ENCODE measurements around the gene ZDHHC11B.
"Not testable (repeated sequence)": the region's sequence is repeated elsewhere in the genome, so short reads cannot be mapped to it uniquely, and the experiment has no call there.

ZDHHC11B gene

DNA sequence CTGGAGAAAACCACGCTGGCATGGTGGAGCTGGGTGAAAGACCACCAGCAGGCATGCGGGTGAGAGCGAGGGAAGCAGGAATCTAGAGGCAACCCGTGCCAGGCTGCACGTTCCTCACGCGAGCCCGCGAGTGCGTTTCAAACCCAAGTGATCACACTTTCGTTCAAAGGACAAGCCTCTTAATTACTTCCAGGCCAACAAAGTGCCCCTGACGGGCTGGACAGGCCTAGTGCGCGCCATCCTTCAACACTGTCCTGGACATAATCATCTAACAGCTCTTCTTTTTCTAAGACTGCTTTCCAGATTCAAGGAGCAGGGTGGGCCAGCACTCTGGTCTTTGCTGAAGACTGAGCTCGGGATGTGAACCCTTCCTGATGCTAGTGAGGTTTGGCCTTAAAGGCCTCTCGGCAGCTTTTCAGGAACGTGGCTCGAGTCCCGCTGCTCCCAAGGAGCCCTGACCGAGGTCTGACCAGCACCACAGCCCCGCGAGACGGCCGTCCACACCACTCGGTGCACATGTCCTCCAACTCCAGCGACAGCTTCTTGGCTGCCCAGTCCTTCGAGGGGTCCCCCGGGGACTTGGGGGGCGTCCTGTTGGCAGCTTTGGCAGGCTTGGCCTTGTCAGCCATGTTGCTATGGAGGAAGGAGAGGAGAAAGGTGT is 14.9 kb downstream of the ZDHHC11B start:
- not testable (repeated sequence) for DNase-seq (ENCODE audit: low read depth in 2 of 2)

DNA sequence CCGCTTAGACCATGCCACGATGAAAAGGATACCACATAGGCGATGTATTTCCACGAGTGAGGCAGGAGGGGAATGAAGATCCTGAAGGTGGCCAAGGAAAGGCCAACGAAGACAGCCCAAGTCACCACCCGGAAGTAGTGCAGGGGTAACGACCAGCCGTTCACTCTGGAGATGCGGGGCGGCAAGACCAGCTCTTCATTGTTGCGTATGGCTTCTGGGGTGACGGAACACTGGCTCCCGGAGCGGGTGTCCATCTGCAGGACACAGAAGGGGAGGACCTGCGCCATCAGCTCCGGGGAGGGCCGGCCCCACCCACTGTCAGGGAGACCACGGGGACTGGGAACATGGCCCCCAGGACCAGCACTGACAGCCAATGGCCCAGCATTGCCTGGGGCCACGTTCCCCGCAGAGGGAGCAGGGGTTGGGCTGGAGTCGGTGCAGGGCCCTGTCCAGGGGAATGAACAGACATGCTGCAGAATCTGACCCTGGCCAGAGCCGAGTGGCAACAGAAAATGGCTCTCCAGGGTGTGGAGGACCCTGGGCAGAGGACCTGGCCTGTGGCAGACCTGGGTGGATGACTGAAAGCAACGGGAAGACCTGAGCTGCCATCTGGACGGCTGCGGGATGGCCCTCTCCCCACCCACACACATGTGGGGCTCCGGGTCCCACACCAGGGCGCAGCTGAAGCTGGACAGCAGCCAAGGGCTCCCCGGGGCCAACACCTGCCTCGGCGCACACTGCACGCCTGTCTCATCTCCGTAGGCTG is 17.7 kb downstream of the ZDHHC11B start:
- DNase-seq (ENCODE audit: low read depth in 2 of 2), result no peak

DNA sequence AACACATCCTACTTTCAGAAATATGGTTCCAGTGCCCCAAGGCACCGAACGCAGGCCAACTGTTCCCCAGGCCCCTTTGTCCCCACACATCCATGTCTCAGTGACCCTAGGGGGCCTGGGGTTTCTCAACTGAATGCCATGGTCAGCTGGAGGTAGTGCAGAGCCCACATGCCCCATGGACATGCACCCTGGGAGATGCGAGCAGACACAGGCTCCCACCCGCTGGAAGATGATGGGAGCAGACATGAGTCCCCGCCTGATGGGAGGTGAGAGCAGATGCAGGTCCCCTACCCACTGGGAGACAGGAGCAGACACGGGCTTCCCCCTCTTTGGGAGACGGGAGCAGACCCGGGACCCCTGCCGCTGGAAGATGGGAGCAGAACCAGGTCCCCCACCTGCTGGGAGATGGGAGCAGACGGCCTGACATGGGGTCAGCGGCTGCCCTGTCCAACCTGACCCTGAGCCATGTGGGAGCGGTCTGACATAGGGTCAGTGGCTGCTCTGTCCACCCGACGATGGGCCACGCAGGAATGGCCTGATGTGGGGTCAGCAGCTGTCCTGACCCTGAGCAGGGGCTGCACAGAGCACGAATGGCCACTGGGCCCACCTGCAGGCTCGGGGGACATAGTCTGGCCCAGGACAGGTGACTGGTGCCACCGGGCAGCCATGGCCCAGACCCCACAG is 18.4 kb downstream of the ZDHHC11B start:
- no peak for DNase-seq (ENCODE audit: low read depth in 2 of 2)

DNA sequence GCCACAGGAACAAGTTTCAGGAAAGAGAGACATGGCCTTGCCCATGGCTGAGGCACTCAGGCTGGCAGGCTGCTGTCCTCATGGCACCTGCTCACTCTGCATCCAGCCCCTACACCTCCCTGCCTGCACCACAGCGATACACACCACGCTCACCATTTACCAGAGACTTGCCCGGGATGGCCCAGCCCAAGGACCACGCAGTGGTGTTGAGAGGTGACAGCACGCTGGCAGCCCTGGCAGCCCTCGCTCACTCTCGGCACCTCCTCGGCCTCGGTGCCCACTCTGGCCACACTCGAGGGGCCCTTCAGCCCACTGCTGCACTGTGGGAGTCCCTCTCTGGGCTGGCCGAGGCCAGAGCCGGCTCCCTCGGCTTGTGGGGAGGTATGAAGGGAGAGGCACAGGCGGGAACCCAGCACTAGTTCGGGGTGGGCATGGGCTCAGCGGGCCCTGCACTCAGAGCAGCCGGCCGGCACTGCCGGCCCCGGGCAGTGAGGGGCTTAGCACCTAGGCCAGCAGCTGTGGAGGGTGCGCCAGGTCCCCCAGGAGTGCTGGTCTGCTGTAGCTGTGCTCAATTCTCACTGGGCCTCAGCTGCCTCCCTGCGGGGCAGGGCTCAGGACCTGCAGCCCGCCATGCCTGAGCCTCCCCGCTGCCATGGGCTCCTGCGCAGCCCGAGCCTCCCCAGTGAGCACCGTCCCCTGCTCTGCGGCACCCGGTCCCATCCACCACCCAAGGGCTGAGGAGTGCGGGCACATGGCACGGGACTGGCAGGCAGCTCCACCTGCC is 20.3 kb downstream of the ZDHHC11B start:
- DNase-seq (ENCODE audit: low read depth in 2 of 2), result no peak

DNA sequence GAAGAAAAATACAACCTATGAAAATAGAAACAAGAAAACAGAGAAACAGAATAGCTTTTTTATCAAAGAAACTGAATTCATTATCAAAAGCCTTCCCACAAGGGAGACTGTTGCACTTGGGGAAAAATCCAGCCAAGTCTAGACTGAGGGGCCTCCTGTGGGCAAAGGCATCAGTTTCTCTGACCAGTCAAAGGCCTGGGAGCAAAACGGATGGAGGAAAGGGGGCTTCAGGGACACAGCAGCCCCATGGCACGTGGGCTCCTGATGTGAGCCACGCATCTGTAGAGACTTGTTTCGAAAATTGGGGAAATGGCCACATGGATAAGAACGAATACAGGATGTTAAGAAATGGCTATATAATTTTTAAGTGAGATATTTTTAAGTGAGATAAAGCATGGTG is 21.1 kb downstream of the ZDHHC11B start:
- DNase-seq (ENCODE audit: low read depth in 2 of 2), result no peak

DNA sequence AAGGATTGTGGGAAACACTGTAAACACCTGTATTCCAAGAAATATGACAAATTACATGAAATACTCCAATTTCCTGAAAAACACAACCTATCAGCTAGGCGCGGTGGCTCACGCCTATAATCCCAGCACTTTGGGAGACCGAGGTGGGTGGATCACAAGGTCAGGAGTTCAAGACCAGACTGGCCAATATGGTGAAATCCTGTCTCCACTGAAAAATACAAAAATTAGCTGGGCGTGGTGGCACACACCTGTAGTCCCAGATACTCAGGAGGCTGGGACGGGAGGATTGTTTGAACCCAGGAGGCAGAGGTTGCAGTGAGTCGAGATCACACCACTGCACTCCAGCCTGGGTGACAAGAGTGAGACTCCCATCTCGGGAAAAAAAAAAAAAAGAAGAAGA is 21.5 kb downstream of the ZDHHC11B start:
- not testable (repeated sequence) for DNase-seq (ENCODE audit: low read depth in 2 of 2)

DNA sequence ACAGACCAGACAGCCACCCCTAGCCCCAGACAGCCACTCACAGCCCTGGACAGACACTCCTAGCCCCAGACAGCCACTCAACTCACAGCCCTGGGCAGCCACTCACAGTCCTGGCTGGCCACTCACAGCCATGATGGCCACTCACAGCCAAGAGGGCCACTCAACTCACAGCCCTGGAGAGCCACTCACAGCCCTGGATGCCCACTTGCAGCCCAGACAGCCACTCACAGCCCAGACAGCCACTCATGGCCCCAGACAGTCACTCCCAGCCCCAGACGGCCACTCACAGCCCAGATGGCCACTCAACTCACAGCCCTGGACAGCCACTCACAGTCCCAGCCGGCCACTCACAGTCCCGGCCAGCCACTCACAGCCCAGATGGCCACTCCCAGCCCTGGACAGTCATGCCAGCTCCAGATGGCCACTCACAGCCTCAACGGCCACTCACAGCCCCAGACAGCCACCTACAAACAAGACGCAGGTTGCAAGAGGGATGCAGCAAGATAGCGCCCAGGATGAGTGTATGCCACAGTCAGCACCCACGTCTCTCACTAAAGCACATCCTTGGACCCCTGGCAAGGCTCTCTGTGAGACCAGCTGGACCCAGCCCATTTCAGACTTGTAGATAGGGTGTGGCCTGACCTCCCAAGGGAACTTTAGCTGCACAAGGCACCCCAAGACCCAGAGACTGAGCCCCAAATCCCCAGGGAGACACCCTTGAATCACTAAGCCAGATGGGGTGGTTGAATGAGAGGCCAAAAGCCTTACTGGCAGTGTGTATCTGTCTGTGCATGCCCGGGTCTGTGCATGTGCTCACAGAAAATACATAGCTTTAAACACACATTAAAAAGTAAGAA is 22.4 kb downstream of the ZDHHC11B start:
- no peak for DNase-seq (ENCODE audit: low read depth in 2 of 2)

DNA sequence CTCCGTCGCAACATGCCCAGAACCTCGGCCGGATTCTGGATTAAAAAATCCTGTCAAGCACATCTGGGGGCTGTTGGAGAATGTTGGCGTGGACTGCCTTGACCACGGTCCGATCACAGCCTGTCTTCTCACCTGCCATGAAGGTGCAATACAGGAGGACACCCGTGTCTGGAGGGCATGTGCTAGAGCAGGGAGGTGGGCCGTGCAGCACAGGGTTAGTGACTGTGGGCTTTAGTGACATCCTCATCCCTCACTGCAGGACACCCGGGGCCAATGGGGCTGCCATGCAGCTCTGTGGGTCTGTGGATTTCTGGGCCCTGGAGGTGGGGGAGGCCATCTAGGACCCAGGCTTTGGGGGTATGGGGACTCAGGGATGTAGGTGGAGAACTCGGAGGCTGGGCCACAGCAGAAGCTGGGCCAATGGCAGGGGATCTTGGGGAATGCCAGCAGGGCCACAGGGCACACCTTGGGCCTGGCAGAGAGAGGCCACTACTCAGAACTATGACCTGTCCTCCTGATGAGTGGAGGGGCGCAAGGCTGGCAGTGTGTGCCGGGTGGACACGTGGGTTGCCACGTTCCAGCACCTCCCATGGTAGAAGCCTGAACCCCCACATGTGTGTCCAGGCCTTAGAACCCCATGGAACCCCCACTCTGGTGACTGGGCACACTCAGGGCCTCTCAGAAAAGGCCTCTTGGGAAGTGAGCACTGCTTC is 23.3 kb downstream of the ZDHHC11B start:
- no peak for DNase-seq (ENCODE audit: low read depth in 2 of 2)

DNA sequence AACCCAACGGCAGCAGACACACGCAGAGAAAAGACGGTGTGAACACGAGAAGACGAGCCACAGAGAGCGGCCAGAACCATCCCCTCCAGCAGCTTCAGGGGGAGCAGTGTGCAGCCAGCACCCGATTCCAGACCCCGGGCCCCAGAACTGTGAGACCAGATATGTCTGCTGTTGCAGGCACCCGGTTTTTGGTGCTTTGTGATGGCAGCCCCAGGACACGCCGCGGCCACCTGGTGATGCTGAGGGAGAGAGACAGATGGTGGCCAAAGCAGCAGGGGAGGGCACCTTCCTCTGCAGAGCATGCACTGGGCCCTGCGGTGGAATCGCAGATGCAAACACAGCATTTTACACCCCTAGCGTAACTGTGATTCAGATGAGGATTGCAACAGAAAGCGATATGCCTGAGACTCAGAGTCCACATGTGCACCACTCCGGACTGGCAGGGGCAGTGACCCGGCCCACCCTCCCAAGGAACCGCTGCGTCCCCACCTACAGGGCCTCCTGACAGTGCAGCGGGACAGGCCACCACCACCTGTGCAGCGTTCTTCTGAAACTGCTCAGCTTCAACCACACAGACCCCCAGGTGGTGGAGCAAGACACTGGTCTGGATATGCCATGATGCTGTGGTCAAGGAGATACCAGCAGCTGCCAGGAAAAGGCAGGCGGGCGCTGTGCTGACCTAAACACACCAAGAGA is 24.0 kb downstream of the ZDHHC11B start:
- DNase-seq (ENCODE audit: low read depth in 2 of 2), result no peak

DNA sequence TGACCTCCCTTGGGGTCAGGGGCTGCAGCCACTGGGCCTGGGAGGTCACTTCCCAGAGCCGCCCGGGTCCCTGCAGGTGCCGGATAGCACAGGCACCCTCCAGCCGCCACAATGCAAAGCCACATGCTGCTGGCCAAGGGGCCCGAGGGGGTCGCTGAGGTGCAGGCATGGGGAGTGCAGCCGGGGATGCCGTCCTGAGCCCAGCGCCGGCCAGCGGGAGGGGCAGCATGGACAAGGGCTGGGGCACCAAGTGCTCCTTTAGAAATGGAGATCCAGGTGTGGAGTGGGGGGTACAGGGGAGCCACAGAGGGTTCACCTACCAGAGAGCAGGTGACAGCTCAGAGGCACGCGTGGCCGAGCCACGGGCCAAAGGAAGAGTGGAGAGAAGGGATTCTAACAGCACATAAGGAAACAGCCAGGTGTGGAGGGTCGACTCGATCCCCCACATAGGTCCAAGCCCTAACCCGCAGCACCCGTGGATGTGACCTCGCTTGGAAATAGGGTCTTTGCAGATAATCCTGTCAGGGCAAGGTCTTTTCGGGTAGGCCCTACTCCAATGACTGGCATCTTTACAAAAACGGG is 24.7 kb downstream of the ZDHHC11B start:
- DNase-seq (ENCODE audit: low read depth in 2 of 2), result no peak

DNA sequence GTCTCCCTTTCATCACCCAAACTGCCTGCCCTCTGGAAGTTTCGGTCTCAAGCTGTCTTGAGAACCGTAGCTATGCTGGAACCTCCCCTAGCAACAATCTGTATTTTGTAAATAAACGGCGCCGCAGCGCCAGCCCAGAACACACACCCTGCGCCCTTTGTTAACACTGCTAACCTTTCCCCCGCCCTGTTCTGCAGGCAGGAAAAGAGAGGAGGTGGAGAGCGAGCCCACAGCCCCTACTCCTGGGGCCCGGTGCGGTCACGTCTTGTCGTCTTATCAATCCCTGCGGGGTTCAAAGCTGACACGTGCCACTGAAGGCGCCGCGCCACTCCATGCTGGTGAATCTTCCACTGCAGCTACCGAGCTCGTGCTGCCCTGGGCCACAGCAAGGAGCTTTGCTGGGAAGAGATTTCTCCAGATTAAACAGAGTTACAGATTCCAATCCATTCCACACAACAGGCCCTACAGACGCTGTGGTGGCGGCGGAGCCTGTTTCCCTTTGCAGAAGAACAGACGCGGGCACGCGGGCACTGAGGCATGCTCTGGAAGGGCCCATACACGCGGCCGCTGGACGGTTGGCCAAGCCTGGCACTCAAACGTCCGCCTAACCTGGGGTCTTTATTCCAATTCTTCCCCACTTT is 25.3 kb downstream of the ZDHHC11B start:
- DNase-seq (ENCODE audit: low read depth in 2 of 2), result no peak

DNA sequence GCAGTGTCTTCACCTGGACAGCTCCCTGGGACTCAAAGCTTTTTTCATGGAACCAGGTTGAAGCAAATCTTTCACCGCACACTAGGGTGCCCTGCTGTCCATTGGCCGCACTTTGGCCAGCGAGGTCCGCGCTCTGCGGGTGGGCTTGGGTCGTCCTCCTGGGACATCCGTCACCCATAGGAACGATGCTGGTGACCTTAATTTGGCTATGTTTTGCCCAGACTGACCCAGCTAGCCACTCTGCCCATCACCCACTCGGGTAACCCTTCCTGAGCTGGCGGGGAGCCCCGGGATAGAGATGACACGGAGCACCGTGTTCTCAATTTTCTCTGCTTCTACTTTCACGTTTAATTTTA is 25.9 kb downstream of the ZDHHC11B start:
- DNase-seq (ENCODE audit: low read depth in 2 of 2), result no peak

DNA sequence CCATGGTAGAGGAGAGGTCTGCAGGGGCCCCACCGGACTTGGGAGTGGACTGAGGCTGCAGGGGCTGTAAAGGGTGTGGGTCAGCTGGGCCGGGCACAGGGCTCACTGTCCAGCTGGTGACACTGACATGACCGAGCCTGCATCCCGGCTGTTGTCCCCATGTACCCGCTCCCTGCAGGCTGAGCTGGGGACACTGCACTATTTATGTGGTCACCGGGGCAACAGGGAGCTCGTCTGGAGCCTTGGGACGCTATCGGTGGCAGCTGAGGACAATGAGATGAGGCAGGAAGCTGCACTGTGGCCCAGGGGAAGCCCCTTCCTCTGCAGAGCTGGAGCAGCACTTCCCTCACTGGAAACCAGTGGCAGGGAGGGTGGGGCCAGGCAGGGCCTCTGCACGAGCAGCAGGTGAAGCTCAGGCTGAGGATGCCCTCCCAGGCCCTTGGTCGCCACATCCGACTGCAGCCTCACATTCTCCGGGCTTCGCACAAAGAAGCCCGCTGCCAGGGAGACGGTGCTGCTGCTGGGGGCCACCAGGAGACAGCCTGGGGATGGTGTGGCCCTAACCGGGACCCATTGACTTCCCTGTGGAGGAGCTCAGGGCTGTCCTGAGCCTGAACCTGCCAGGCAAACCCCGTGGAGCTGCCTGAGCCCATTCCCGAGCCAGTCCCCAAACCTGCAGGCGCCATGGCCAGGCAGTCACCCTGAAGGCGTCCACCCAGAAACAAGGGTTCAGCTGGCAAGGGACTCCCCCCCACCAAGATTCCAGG is 26.4 kb downstream of the ZDHHC11B start:
- no peak for DNase-seq (ENCODE audit: low read depth in 2 of 2)

DNA sequence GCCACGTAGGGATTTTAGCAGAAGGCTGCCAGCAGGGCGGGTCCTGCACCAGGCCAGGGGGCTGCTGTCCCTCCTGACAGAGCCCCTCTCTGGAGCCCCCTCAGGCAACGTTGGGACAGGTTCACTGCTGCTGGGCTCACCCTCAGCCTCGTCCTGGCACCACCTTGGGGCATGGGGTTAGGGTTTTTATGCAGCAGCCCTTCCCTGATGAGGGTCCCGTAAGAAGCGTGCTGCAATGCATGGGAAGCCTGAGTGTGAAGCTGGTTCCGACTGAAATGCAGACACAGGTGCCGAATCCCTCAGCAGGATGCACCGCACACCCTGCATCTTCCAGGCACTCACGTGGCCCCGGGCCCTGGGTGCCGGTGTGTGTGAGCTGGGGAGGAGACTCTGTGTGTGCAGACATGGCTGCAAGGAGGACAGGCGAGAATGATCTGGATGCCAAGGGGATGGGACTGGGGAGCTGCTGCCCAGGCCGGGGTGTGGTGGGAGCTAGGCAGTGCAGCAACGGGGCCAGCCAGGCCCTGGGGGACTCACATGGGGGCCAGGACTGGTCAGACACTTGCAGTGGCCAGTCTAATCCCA is 27.1 kb downstream of the ZDHHC11B start:
- no peak for DNase-seq (ENCODE audit: low read depth in 2 of 2)

DNA sequence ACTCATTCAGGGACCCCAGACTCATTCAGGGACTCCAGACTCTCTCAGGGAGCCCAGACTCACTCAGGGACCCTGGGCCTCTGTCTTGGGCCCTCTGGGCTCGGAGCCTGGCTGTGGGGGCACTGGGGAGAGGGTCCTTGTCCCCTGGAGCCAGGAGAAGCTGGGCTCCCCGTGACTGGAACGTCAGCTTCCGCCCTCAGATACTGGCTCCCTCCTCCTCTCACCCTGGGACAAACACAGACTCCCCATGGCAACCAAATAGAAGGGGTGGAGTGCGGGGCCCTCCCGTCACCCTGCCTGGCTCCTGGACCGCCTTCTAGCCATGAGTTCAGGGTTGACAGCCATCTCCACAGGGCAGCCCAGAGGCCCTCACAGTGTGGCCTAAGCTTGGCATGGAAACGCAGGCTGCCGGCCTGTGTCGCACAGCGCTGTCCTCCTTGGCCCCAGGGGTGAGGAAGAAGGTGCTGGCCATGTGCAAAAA is 27.6 kb downstream of the ZDHHC11B start:
- DNase-seq (ENCODE audit: low read depth in 2 of 2), result no peak

DNA sequence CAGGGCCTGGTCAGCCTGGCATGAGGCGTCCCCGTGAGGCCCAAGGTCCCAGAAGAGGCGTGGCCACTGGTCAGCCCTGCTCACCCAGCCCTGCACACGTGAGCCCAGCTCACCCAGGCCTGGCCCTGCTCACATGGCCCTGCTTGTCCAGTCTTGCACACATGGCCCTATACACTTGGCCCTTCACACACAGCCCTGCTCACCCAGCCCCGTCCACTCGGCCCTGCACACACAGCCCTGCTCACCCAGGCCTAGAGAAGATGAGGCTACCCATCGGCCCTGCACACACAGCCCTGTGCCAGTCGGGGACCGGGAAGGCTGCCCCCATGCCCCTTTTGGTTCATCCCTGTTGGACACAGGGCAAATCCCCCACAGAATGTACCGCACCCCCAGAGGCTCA is 28.4 kb downstream of the ZDHHC11B start:
- no peak for DNase-seq (ENCODE audit: low read depth in 2 of 2)

DNA sequence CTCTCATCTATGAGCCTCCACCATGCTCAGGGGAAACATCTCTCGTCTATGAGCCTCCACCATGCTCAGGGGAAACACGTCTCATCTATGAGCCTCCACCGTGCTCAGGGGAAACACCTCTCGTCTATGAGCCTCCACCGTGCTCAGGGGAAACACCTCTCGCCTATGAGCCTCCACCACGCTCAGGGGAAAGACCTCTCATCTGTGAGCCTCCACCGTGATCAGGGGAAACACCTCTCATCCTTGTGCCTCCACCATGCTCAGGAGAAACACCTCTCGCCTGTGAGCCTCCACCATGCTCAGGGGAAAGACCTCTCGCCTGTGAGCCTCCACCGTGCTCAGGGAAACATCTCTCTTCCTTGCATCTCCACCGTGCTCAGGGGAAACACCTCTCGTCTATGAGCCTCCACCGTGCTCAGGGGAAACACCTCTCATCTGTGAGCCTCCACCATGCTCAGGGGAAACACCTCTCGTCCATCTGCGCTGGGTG is 30.3 kb downstream of the ZDHHC11B start:
- not testable (repeated sequence) for DNase-seq (ENCODE audit: low read depth in 2 of 2)

All from stimulated activated CD8-positive, alpha-beta memory T cell treated with anti-CD3 and anti-CD28 coated beads, Interleukin-7, amount 100 ng/mL, for 1 hour (primary cell).